Astrocyte (in vitro differentiated cells and primary cell): ENCODE measurements around the gene ARL8B.

Experiments
- CTCF ChIP-seq: IDR thresholded peaks from 2 replicates; pipeline ENCODE4 v1.5.1; 2011; ENCODE audit warnings: low read depth, mild to moderate bottlenecking, inconsistent platforms, low read length, moderate library complexity; ENCODE audit not compliant: insufficient read depth
- EZH2 ChIP-seq: IDR thresholded peaks from 2 replicates; pipeline ENCODE4 v1.6.1; 2012; ENCODE audit warnings: mild to moderate bottlenecking, low read length, inconsistent platforms; ENCODE audit not compliant: insufficient read depth

GRCh38 chr3:5084224-5084623 lies 37.9 kb upstream of the ARL8B start:
- no peak for TF ChIP-seq CTCF
- TF ChIP-seq EZH2 = no peak
